NCI-H1105 treated with DMSO at 0.1 percent for 48 hours (cell line): ENCODE measurements around the gene HIGD1C.
"Not testable (repeated sequence)": the region's sequence is repeated elsewhere in the genome, so short reads cannot be mapped to it uniquely, and the experiment has no call there.

Experiments used
- DNase-seq: peaks from one replicate; lab custom pipeline; 2025; lab: John Stamatoyannopoulos, UW

The HIGD1C gene

GRCh38 chr12:50984586-50985298 lies 32.4 kb downstream of the HIGD1C start:
- DNase-seq, result no peak

DNA sequence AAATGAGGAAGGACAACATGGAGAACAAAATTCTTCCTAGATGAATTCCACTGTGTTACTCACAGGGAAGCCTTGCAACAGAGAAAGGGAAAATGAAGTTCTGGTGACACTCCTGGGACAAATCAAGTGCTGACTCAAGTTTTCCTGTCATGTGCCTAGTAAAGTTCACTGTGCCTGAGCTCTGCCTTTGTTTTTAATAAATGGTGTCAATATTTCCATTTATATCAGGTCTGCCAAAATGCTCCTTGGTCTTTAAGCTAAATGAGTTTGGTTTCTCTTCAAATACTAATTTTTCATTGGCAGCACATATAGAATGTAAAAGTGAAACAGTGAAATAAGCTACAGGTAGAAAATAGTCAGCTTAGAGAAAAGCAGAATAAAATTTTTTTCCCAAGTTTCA lies 33.0 kb downstream of the HIGD1C start:
- no peak for DNase-seq

DNA sequence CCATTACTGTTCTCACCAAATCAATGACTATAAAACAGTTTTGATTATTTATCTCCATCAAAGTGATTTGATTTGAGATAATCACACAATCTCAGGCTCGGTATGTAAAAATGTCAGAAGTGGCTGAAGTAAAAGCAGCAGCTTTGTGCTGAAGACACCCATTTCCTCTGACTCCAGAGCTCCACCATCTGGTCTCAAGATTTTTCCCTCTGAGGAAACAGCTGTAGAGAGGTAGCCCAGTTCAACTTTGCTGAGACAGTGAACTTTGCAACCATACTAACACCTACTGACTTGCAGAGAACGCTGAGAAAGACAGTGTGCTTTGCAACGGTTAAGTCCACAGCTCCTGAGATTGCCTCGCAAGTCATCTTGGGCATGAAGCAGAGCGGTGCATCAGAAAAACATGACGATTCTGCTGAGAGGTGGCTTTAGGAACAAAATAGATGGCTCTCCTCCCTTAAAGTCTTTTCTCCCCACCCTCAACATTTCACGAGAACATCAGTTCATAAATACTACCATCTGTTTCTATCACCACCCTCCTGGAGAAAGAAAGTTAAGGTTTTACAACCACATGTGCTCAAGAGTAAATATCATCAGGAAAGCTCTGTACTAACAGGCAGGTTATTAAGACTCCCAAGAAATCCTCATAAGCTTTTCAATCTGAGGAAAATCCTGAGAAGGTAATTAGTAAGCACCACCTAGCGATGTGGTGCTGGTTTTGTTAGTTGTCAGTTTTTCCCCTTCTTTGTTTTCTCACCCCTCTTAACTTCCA lies 34.8 kb downstream of the HIGD1C start:
- DNase-seq, result peak; percentile 7

DNA sequence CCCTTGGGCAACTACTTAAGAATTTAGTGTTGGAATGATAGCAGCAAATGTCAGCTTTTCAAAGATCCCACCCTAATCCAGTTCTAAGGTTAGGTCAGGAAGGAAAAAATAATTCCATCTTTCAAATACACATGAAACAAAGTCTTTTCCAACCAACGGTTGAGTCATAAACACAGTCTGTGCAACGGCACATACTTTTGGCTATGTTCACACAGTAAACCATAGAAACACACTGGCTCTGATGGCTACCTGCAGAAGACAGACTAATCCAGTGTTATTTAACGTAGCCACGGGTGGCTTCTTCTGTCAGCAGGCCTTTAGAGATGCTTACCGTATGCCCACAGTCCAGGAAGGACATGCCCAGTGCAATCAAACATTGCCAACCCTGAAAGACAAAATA lies 35.7 kb downstream of the HIGD1C start:
- DNase-seq, result no peak

DNA sequence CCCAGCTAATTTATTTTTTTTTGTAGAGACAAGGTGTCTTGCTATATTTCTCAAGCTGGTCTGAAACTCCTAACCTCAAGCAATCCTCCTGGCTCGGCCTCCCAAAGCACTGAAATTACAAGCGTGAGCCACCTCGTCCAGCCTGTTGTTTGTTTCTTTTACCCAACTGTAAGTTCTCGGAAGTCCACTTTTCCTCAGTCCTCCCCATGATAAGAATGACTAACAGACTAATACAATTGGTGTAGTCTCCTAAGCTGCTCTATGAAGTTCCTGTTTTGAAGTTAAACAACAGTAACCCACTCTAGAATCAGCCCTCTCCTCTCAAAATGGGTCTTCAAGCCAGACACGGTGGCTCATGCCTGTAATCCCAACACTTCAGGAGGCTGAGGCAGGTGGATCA lies 36.5 kb downstream of the HIGD1C start:
- DNase-seq, result no peak

DNA sequence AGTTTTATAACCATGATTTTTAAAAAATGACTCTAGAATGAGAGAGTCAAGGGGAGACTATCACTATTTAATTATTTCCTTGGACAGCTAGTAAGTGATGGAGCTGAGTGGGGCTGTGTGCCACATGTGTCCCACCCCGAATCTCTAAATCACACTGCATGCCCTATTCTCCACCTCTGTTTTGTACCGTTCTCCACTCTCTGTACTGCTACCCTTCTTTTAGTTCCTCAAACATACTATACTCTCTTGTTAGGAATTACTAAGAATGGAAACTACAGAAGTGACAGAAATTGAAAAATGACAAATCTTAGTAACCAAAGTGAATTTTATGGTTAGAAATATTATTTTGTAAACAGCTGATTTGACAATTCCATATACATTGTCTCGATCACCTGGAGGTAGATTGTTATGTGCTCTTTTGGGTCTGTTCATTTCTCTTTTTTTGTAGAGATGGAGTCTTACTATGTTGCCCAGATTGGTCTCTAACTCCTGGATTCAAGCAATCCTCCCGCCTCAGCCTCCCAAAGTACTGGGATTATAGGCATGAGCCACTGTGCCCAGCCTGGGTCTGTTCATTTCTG lies 37.9 kb downstream of the HIGD1C start:
- no peak for DNase-seq

GRCh38 chr12:50990791-50991190 lies 38.4 kb downstream of the HIGD1C start:
- no peak for DNase-seq

GRCh38 chr12:50991291-50991690 lies 38.9 kb downstream of the HIGD1C start:
- no peak for DNase-seq

- no peak for DNase-seq
Measured at GRCh38 chr12:50992819-50993218, 40.5 kb downstream of the HIGD1C start.

- DNase-seq, result no peak
Measured at GRCh38 chr12:50999093-50999492, 46.7 kb downstream of the HIGD1C start.

GRCh38 chr12:51000245-51000644 lies 47.9 kb downstream of the HIGD1C start:
- no peak for DNase-seq

- no peak for DNase-seq
Measured at GRCh38 chr12:51001799-51002198, 49.5 kb downstream of the HIGD1C start.

DNA sequence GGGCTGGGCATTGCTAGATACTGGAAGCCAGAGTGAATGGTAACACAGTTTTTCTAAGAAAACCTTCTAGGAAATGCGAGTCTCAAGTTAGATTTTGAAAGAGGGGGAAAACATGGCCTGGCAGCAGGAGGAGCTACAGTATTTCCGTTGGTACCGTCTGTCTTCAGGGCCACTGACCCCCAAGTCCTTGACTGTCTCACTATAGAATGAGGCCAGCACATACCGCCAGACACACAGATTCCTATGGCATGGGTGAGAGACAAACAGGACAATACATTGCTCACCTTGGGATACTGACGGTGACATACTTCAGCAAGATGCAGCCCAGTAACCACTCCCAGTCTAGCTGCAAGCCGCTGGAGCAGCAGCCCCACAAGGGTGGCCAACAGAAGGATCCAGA lies 52.2 kb downstream of the HIGD1C start:
- DNase-seq, result no peak

DNA sequence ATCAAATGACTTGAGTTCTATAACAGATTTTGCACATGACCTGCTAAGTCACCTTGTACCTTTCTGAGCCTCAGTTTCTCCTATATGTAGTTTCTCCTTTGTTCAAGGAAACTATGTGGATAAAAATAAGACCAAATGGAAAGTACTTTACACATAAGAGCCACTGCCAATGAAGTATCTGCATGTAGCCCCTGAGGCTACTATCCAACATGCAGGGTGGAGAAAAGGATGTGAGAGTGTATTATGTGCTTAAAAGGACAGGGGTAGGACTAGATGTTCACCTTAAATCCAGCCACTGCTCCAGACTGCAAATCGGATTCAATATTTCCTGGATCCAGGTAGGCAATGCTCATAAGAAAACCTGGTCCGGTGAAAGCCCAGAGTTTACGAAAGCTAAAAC lies 52.7 kb downstream of the HIGD1C start:
- DNase-seq, result no peak

DNA sequence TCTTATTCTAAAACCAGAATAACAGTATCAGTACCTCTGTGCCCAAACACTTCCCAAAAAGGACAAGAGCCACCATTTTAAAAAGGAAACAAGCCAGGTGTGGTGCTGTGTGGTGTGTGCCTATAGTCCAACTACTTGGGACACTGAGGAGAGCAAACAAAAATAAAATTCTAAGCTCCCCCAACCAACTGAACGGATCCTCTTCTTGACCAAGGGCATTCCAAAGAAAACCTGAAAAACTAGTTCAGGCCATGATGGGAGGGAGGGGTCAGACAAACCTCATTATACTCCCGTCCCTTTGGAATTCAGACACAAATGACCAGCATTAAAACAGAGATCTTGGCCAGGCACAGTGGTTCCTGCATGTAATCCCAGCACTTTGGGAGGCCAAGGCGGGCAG lies 53.3 kb downstream of the HIGD1C start:
- no peak for DNase-seq

DNA sequence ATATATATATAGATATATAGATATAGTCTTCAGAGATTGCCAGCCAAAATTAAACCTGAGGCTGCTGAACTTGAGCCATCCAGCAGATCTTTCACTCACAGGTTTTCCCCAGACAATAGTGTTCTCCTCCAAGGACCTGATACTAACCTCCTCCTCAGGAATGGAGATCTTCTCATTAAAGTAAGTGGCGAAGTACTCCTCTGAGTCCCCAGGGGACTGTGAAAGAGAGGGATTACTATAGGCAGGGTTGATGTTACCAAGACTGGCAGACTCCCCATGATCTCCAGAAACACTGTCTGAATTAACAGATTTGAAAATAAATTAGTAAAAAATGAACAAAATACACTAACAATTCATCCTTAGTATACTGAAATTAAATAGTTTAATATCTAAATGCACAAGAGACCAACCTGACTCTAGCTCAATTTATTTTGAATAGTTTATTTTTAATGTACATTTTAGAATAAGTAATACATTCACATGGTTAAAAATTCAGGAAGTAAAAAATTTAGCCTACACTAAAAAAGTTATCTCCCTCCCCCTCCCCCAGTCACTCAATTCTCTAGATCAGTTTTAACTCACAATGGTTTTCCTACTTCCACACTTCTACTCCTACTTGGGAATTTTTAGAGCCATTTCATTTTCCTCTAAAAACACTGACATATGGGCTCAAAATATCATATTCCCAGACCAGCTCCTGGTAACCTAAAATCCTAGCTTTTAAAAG lies 56.1 kb downstream of the HIGD1C start:
- no peak for DNase-seq

GRCh38 chr12:51009056-51009440 lies 56.7 kb downstream of the HIGD1C start:
- no peak for DNase-seq

- DNase-seq, result no peak
Measured at GRCh38 chr12:51011955-51012354, 59.6 kb downstream of the HIGD1C start.

- DNase-seq, result no peak
Measured at GRCh38 chr12:51012570-51013236, 60.4 kb downstream of the HIGD1C start.

GRCh38 chr12:51013441-51013840 lies 61.1 kb downstream of the HIGD1C start:
- DNase-seq, result no peak

GRCh38 chr12:51014467-51014866 lies 62.1 kb downstream of the HIGD1C start:
- DNase-seq, result not testable (repeated sequence)

DNA sequence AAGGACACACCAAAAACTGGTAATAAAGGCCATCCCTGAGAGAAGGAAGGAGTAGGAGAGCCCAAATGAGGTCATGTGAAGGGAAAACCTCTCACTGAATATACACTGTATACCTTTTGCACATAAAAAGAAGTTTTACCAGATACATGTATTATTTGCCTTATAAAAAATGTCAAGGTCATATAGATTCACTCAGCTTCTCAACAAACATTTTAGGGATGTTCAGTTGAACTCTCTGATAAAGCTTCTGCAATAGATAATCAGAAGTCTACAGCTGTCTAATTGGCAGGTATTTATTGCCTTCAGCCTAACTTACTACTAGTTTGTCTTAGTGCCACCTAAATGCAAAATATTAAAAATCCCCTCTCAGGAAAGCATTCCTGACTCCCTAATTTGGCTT lies 65.1 kb downstream of the HIGD1C start:
- DNase-seq, result no peak
